ENCODE measurements around the gene RAG1. TPM values are rescaled to one million over a fixed set of nuclear protein-coding genes. Genes with fewer than 3 reads are reported as not detected.
A peak's percentile ranks its signal among the peaks of the same experiment; 100 is the strongest.

The RAG1 gene
- total RNA-seq, 1 experiment from 2014 or later: 0.16 TPM

DNA sequence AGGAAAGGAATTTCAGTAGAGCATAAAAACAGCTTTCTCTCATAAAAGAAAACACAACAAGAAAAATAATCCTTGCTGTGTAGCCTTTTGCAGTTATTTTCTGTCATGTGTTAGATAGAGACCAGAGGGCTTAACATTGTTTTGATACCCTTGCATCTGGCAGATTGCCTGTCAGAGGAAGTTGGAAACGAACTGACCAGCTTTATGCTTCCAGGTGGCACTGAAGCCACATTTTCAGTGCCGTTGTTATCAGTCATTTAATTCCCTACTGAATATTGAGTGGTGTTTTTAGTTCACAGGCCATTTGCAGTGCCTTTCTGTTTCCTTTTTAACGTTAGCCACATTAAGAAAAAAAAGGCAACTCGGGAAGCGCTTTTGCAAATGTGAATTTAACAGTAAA lies 51.7 kb downstream of the RAG1 start:
- Mint-ChIP-seq H3K27me3 (ENCODE audit: insufficient read depth, unreplicated experiment) (no peaks in the 10 kb centered on the region), H3K36me3 (ENCODE audit: insufficient read depth, unreplicated experiment) (no peaks in the 10 kb centered on the region), H3K27ac (ENCODE audit: low read depth, unreplicated experiment) (no peak overlapping the region), H3K4me3 (ENCODE audit: unreplicated experiment) (no peak overlapping the region), H3K4me1 (ENCODE audit: insufficient read depth, unreplicated experiment) (peaks cover 6% of the 10 kb centered on the region), H3K9me3 (ENCODE audit: unreplicated experiment) (no peaks in the 10 kb centered on the region)
- CTCF ChIA-PET: interaction anchor here (0.8 to 1.3 kb wide), 2 partner anchors 34 to 55 kb away, joined by 3 to 5 read pairs; no protein-coding TSS in a partner anchor
- POLR2A ChIA-PET: no interaction called here
- TF ChIP-seq, protein P1, sequence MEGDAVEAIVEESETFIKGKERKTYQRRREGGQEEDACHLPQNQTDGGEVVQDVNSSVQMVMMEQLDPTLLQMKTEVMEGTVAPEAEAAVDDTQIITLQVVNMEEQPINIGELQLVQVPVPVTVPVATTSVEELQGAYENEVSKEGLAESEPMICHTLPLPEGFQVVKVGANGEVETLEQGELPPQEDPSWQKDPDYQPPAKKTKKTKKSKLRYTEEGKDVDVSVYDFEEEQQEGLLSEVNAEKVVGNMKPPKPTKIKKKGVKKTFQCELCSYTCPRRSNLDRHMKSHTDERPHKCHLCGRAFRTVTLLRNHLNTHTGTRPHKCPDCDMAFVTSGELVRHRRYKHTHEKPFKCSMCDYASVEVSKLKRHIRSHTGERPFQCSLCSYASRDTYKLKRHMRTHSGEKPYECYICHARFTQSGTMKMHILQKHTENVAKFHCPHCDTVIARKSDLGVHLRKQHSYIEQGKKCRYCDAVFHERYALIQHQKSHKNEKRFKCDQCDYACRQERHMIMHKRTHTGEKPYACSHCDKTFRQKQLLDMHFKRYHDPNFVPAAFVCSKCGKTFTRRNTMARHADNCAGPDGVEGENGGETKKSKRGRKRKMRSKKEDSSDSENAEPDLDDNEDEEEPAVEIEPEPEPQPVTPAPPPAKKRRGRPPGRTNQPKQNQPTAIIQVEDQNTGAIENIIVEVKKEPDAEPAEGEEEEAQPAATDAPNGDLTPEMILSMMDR (IDR thresholded peaks at IDR 0.05; ENCODE audit: unreplicated experiment): no peak
- no peak for DNase-seq (ENCODE audit: unreplicated experiment)
- no TSS peak for BruUV-seq (replicated peaks)
- intact Hi-C loops (cut with micrococcal nuclease): no loop called here

DNA sequence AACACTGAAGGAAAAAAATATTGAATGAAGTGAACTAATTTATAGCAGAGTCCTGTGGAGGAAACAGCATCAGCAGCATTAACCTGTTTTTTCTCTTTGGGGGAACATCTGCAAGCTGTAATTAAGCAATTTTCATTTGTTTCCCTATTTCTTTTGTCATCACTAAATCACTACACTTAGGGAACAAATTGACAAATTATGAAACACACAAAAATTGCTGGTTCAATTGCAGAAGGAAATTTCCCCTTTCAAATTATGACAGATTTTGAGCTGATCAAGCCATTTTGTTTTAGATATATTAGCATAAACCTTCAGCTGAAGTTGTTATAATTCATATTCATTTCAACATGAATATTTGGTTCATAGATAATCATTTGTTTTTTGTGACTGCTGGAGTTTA lies 52.4 kb downstream of the RAG1 start:
- POLR2A ChIA-PET: no interaction called here
- Mint-ChIP-seq H3K36me3 (ENCODE audit: insufficient read depth, unreplicated experiment) (no peaks in the 10 kb centered on the region), H3K4me3 (ENCODE audit: unreplicated experiment) (no peak overlapping the region), H3K9me3 (ENCODE audit: unreplicated experiment) (no peaks in the 10 kb centered on the region), H3K27ac (ENCODE audit: low read depth, unreplicated experiment) (no peak overlapping the region), H3K27me3 (ENCODE audit: insufficient read depth, unreplicated experiment) (no peaks in the 10 kb centered on the region), H3K4me1 (ENCODE audit: insufficient read depth, unreplicated experiment) (peaks cover 6% of the 10 kb centered on the region)
- DNase-seq (ENCODE audit: unreplicated experiment): no peak
- TF ChIP-seq, protein P1 (IDR thresholded peaks at IDR 0.05; ENCODE audit: unreplicated experiment): no peak
- no TSS peak for BruUV-seq (replicated peaks)
- intact Hi-C loops (cut with micrococcal nuclease): loop anchor here (5.0 kb wide), 1 partner anchor 108 kb away; the partner anchor contains the start of gene TRAF6
- CTCF ChIA-PET: interaction anchor here (2.1 kb wide), 1 partner anchor 56 kb away, joined by 9 read pairs; no protein-coding TSS in a partner anchor

DNA sequence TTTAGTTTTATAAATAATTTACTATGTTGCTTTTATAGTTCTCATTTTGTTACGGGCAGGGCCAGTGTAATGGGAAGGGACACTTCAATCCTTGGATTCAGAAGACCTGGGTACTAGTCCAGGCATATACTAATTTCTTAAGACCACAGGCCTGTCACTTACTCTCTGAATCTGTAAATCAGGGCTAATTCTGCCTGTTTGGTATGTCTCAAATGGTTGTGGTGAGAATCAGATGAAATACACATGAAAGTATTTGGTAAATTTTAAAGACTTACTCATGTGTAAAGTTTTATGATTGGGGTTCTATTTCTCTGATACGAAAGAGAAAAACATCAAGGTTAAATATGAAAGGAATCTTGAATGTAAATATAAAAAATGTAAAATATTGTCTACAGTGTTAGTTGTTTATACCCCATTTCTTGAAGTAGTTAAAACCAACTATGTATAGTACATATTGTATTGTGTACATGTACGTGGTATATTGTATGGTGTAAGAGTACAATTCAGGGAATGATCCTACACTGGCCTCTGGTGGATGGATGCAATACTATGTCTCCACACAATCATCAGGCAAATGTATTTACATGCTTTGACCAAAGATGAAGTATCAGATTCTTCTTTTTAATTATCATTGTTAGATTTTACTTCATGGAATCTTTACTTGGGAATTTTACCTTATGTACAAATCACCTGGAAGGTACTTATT lies 54.8 kb downstream of the RAG1 start:
- intact Hi-C loops (cut with micrococcal nuclease): loop anchor here (1.0 to 5.0 kb wide), 2 partner anchors 58 to 110 kb away; partner anchors contain the start of gene TRAF6
- peak; percentile 39 for DNase-seq (ENCODE audit: unreplicated experiment)
- Mint-ChIP-seq H3K36me3 (ENCODE audit: insufficient read depth, unreplicated experiment) (no peaks in the 10 kb centered on the region), H3K27me3 (ENCODE audit: insufficient read depth, unreplicated experiment) (no peaks in the 10 kb centered on the region), H3K4me3 (ENCODE audit: unreplicated experiment) (no peak overlapping the region), H3K27ac (ENCODE audit: low read depth, unreplicated experiment) (no peak overlapping the region), H3K9me3 (ENCODE audit: unreplicated experiment) (no peaks in the 10 kb centered on the region), H3K4me1 (ENCODE audit: insufficient read depth, unreplicated experiment) (peaks cover 6% of the 10 kb centered on the region)
- ChIA-PET CTCF (interaction anchor here (1.0 to 2.1 kb wide), 3 partner anchors 13 to 58 kb away, joined by 3 to 12 read pairs (median 9); no protein-coding TSS in a partner anchor), POLR2A (no interaction called here)
- no TSS peak for BruUV-seq (replicated peaks)
- TF ChIP-seq, protein P1 (IDR thresholded peaks at IDR 0.05; ENCODE audit: unreplicated experiment): peak; percentile 27

DNA sequence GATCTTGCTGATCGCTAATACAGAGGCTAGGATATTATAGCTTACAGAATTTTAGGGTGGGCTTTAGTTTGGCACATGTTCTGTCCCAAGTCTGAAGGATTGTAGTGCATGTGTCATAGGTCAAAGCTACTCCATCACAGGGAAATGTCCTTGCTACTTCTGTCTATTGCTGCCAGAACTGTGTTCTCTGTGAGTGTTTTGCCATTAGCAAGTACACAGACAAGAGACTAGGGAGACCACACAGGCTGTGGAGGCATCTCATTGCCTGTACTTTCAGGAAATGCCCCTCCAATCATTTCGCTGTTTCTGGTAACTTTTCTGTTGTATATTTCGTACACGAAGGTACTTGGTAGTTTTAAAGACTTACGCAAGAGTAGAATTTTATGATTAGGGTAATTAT lies 55.7 kb downstream of the RAG1 start:
- TF ChIP-seq, protein P1 (IDR thresholded peaks at IDR 0.05; ENCODE audit: unreplicated experiment): no peak
- POLR2A ChIA-PET: no interaction called here
- H3K36me3 Mint-ChIP-seq (ENCODE audit: insufficient read depth, unreplicated experiment): no peaks in the 10 kb centered on the region
- no peaks in the 10 kb centered on the region for H3K9me3 Mint-ChIP-seq (ENCODE audit: unreplicated experiment)
- no TSS peak for BruUV-seq (replicated peaks)
- DNase-seq (ENCODE audit: unreplicated experiment): no peak
- no peaks in the 10 kb centered on the region for H3K27me3 Mint-ChIP-seq (ENCODE audit: insufficient read depth, unreplicated experiment)
- CTCF ChIA-PET: interaction anchor here (0.5 to 1.3 kb wide), 3 partner anchors 14 to 117 kb away, joined by 3 to 12 read pairs (median 3); no protein-coding TSS in a partner anchor
- no peak overlapping the region for H3K4me3 Mint-ChIP-seq (ENCODE audit: unreplicated experiment)
- H3K27ac Mint-ChIP-seq (ENCODE audit: low read depth, unreplicated experiment): no peak overlapping the region
- intact Hi-C loops (cut with micrococcal nuclease): loop anchor here (5.0 kb wide), 1 partner anchor 111 kb away; the partner anchor contains the start of gene TRAF6
- peaks cover 5% of the 10 kb centered on the region for H3K4me1 Mint-ChIP-seq (ENCODE audit: insufficient read depth, unreplicated experiment)
